ENCODE data around the gene SCRT2.

SCRT2 gene

DNA sequence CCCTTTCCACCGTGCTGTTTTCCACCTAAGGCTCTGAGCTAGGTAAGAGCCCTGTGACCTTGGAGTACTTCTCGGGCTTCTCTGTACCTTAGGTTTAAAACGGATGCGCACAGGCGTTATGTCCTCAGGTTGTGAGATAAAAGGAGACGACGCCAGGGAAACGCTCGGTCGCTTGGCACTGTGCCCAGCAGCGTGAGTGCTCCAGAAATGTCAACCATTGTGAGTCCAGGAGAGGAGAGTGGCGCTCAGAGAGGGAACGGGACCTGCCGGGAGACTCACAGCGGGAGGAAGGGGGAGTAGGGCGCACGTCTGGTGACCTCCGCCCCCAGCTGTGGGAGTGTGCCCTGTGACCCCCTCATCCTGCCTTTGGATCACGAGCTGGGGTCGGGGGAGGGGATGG lies 33.8 kb upstream of the SCRT2 start:
- TF ChIP-seq, protein P1, sequence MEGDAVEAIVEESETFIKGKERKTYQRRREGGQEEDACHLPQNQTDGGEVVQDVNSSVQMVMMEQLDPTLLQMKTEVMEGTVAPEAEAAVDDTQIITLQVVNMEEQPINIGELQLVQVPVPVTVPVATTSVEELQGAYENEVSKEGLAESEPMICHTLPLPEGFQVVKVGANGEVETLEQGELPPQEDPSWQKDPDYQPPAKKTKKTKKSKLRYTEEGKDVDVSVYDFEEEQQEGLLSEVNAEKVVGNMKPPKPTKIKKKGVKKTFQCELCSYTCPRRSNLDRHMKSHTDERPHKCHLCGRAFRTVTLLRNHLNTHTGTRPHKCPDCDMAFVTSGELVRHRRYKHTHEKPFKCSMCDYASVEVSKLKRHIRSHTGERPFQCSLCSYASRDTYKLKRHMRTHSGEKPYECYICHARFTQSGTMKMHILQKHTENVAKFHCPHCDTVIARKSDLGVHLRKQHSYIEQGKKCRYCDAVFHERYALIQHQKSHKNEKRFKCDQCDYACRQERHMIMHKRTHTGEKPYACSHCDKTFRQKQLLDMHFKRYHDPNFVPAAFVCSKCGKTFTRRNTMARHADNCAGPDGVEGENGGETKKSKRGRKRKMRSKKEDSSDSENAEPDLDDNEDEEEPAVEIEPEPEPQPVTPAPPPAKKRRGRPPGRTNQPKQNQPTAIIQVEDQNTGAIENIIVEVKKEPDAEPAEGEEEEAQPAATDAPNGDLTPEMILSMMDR (IDR thresholded peaks at IDR 0.05; ENCODE audit: low read depth, low read length) = no peak
- DNase-seq (ENCODE audit: low read depth in 2 of 2) = no peak
- no peak overlapping the region for H3K4me3 ChIP-seq (replicated peaks in 1 of 2; ENCODE audit: low read depth in 2 of 2, low read length in 2 of 2)

DNA sequence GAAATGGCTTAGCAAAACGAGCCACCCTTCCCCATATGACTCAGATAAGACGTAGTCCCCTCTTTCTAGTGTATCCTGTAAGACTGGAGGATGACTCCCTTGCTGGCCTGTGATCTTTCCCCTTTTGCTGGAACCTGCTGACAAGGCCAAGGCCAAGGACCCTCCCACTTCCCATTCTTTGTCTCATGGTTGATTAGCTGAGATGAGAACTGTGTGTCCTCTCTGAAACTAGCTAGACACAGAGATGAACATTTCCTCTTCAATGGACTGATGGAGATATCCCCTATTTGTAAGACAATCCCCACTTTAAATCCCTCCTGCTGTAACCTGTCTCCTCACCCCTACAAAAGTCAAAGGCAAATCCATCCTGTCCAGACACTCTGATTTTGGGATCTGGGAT lies 33.4 kb upstream of the SCRT2 start:
- DNase-seq (ENCODE audit: low read depth in 2 of 2) = no peak

GRCh38 chr20:707451-708110 lies 32.0 kb upstream of the SCRT2 start:
- TF ChIP-seq, protein P1 (IDR thresholded peaks at IDR 0.05; ENCODE audit: low read depth, low read length) = no peak
- H3K4me3 ChIP-seq (replicated peaks in 1 of 2; ENCODE audit: low read depth in 2 of 2, low read length in 2 of 2) = no peak overlapping the region
- no peak for DNase-seq (ENCODE audit: low read depth in 2 of 2)

More for the DNA sequence above, 33.4 kb upstream of the SCRT2 start:
- H3K4me3 ChIP-seq (replicated peaks in 1 of 2; ENCODE audit: low read depth in 2 of 2, low read length in 2 of 2) = no peak overlapping the region
- TF ChIP-seq, protein P1 (IDR thresholded peaks at IDR 0.05; ENCODE audit: low read depth, low read length) = no peak

GRCh38 chr20:706366-706885 lies 30.8 kb upstream of the SCRT2 start:
- no peak for DNase-seq (ENCODE audit: low read depth in 2 of 2)
- no peak overlapping the region for H3K4me3 ChIP-seq (replicated peaks in 1 of 2; ENCODE audit: low read depth in 2 of 2, low read length in 2 of 2)
- TF ChIP-seq, protein P1 (IDR thresholded peaks at IDR 0.05; ENCODE audit: low read depth, low read length) = no peak

DNA sequence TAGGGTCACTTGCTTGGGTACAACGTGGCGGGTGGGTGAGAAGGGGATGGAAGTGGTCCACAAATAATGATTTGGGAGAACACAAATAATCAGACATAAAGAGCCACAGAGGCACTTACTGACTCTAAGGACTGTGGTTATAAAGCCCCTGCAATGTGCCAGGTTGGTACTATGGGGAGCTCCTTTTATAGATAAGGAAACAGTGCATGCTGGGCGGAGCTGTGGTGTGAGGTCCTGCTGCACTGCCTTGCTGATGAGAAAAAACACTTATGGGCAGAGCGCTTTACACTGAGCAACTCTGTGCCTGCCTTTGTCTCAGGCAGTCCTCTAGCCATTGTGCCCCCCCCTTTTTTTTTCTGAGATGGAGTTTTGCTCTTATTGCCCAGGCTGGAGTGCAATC lies 29.1 kb upstream of the SCRT2 start:
- TF ChIP-seq, protein P1 (IDR thresholded peaks at IDR 0.05; ENCODE audit: low read depth, low read length) = no peak
- DNase-seq (ENCODE audit: low read depth in 2 of 2) = no peak

DNA sequence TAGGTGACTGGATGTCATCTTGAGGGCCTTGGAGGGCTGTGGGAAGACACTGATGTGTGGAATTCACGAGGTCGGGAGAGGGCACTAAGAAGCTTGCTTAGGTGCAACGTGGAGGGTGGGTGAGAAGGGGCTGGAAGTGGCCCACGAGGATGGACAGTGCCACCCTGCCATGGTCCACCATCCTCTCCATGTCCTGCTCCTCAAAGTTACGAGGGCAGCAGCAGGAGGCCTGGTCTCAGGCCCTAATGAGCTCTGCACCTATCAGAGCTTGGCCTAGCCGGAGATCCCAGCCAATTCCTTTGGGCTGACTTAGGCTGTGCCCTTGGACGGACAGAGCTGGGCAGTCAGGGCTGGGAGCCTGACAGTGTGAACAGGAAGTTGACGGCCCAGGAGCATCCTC lies 27.8 kb upstream of the SCRT2 start:
- DNase-seq (ENCODE audit: low read depth in 2 of 2) = no peak
- TF ChIP-seq, protein P1 (IDR thresholded peaks at IDR 0.05; ENCODE audit: low read depth, low read length) = no peak
- no peak overlapping the region for H3K4me3 ChIP-seq (replicated peaks in 1 of 2; ENCODE audit: low read depth in 2 of 2, low read length in 2 of 2)

More for the DNA sequence above, 29.1 kb upstream of the SCRT2 start:
- H3K4me3 ChIP-seq (replicated peaks in 1 of 2; ENCODE audit: low read depth in 2 of 2, low read length in 2 of 2) = no peak overlapping the region

DNA sequence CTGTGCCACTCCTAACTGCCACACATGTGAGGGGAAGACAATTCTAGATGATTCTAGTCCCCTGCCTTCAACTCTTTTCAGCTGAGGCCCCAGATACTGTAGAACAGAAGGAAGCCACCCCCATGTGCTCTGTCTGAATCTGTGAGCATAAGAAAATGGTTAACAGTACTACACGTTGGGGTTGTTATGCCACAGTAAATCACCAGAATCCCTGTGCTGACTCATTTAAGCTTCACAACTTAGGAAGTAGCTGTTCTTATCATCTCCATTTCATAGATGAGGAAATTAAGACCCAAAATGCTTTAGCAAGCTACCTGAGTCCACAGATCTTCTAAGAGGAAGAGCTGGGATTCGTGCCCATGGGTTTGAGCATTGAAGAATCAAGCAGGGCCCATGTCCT lies 27.4 kb upstream of the SCRT2 start:
- H3K4me3 ChIP-seq (replicated peaks in 1 of 2; ENCODE audit: low read depth in 2 of 2, low read length in 2 of 2) = no peak overlapping the region
- TF ChIP-seq, protein P1 (IDR thresholded peaks at IDR 0.05; ENCODE audit: low read depth, low read length) = no peak
- no peak for DNase-seq (ENCODE audit: low read depth in 2 of 2)
